ENCODE data around the gene ZSCAN30. TPM values are rescaled to one million over a fixed set of nuclear protein-coding genes. Genes with fewer than 3 reads are reported as not detected.

ZSCAN30 gene
- total and polyA plus RNA-seq, 2 of the 13 experiments (the other 11 are each of a cell fraction or from before 2014, with no cell fraction given) = 7.4 to 7.7 TPM

DNA sequence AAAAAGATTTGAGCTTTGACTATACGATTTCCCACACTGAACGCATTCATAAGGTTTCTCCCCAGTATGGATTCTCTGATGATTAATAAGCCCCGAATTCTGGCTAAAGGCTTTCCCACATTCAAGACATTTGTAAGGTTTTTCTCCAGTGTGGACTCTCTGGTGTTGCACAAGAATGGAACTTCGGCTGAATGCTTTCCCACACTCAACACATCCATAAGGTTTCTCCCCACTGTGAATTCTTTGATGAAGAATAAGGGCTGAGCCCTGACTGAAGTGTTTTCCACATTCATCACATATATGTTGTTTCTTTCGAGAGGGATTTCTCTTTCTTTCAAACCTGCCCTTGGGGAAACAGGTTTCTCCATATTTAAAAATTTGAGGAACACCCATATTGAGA is 47.3 kb upstream of the ZSCAN30 start:
- CTCF ChIA-PET (ENCODE audit: low intra/inter-chr PET ratio, low total read pairs) = no interaction called here

DNA sequence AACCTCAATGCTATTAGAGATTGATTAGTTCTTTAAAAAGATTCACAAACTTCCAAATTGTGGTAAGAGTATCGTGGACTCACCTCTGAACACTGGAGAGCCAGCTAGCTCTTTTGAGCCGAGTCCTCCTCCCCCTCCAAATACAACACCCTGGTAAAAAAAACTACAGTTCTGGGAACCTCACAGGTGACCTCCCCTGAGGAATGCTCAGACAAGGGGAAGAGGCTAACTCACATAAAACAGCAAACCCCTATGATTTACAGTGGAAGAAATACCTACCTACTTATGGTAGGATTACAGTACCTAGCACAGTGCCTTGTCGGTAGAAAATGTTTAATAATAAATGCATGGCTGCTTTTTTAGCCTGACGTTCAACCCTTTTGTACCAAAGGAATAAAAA is 45.8 kb upstream of the ZSCAN30 start:
- H3K9me3 ChIP-seq (ENCODE audit: low read length) = no peaks in the 10 kb centered on the region
- no peak overlapping the region for H3K9ac ChIP-seq (ENCODE audit: insufficient read depth, low read depth, low read length)
- no peak overlapping the region for H3K4me2 ChIP-seq (ENCODE audit: low read depth, low read length)
- POLR2A ChIA-PET = interaction anchor here (2.3 kb wide), 1 partner anchor 9 kb away, joined by 15 read pairs; the partner anchor contains the start of gene ZNF24
- TF ChIP-seq POLR2G (IDR thresholded peaks at IDR 0.05; ENCODE audit: low read depth, low read length) (peak; percentile 49; the same call in 1 of the 2 replicates), RBM22 (optimal IDR thresholded peaks at IDR 0.05; ENCODE audit: low read length) (peak; percentile 85), BORCS8-MEF2B (CRISPR knock-in tag; IDR thresholded peaks at IDR 0.05) (no peak), RBFOX2 (IDR thresholded peaks at IDR 0.05; ENCODE audit: low read depth, low read length) (peak; percentile 48; the same call in 1 of the 2 replicates)
- TSS peak; percentile 7 for BruUV-seq (replicated peaks)
- in situ Hi-C loops (cut with HindIII; ENCODE audit: extremely low pct_ligation_motif_present, low pct_unique_long_range_greater_than_20kb) (no loop called here), intact Hi-C loops (cut with micrococcal nuclease; ENCODE audit: unreplicated experiment) (no loop called here)
- DNase-seq (ENCODE audit: low spot score) (no peak), ATAC-seq (no peak), FAIRE-seq (no peak)
- H3K27ac ChIP-seq (ENCODE audit: extremely low read length, insufficient read depth, low read length) = no peak overlapping the region
- CTCF ChIA-PET (ENCODE audit: low intra/inter-chr PET ratio, low total read pairs) = no interaction called here
- no peak overlapping the region for H2AFZ ChIP-seq (ENCODE audit: low read length)
- WGBS (ENCODE audit: low lambda C conversion rate) = 99% methylated on average over 4 of the region's 4 CpGs
- peaks cover 24% of the 10 kb centered on the region for H3K4me1 ChIP-seq (ENCODE audit: insufficient read depth, low read length)
- peaks cover 10% of the 10 kb centered on the region for H4K20me1 ChIP-seq (ENCODE audit: insufficient read depth, low read length)
- H3K27me3 ChIP-seq (ENCODE audit: control insufficient read depth in 1 of 2, insufficient read depth in 2 of 2, low read length in 2 of 2) = no peaks in the 10 kb centered on the region
- H3K36me3 ChIP-seq (replicated peaks in 1 of 2; ENCODE audit: control insufficient read depth in 1 of 2, insufficient read depth in 2 of 2, low read length in 2 of 2) = peaks cover 27 to 67% of the 10 kb centered on the region in 2 experiments
- H3K79me2 ChIP-seq (ENCODE audit: insufficient read depth, low read length) = peaks cover 28% of the 10 kb centered on the region
- no peak overlapping the region for H3K4me3 ChIP-seq (replicated peaks in 1 of 3; ENCODE audit: insufficient read depth in 1 of 3, low read depth in 2 of 3, low read length in 3 of 3)

More for the DNA sequence above, 47.3 kb upstream of the ZSCAN30 start:
- TF ChIP-seq ZFX (CRISPR knock-in tag; IDR thresholded peaks at IDR 0.05; ENCODE audit: low read depth) = no peak
- TF ChIP-seq, protein P1, sequence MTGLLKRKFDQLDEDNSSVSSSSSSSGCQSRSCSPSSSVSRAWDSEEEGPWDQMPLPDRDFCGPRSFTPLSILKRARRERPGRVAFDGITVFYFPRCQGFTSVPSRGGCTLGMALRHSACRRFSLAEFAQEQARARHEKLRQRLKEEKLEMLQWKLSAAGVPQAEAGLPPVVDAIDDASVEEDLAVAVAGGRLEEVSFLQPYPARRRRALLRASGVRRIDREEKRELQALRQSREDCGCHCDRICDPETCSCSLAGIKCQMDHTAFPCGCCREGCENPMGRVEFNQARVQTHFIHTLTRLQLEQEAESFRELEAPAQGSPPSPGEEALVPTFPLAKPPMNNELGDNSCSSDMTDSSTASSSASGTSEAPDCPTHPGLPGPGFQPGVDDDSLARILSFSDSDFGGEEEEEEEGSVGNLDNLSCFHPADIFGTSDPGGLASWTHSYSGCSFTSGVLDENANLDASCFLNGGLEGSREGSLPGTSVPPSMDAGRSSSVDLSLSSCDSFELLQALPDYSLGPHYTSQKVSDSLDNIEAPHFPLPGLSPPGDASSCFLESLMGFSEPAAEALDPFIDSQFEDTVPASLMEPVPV (CRISPR knock-in tag; IDR thresholded peaks at IDR 0.05) = no peak
- no peak for TF ChIP-seq ZFP36L1 (CRISPR knock-in tag; IDR thresholded peaks at IDR 0.05)
- TF ChIP-seq BHLHE40 (IDR thresholded peaks at IDR 0.05; ENCODE audit: low read length) = no peak
- no peak overlapping the region for H3K27ac ChIP-seq (ENCODE audit: extremely low read length, insufficient read depth, low read length)
- POLR2A ChIA-PET = no interaction called here
- in situ Hi-C loops (cut with HindIII; ENCODE audit: extremely low pct_ligation_motif_present, low pct_unique_long_range_greater_than_20kb) (no loop called here), intact Hi-C loops (cut with micrococcal nuclease; ENCODE audit: unreplicated experiment) (no loop called here)
- no peak overlapping the region for H2AFZ ChIP-seq (ENCODE audit: low read length)
- H3K9ac ChIP-seq (ENCODE audit: insufficient read depth, low read depth, low read length) = no peak overlapping the region
- H3K9me3 ChIP-seq (ENCODE audit: low read length) = no peaks in the 10 kb centered on the region
- peaks cover 28 to 68% of the 10 kb centered on the region in 2 experiments for H3K36me3 ChIP-seq (replicated peaks in 1 of 2; ENCODE audit: control insufficient read depth in 1 of 2, insufficient read depth in 2 of 2, low read length in 2 of 2)
- H3K79me2 ChIP-seq (ENCODE audit: insufficient read depth, low read length) = peaks cover 42% of the 10 kb centered on the region
- no TSS peak for BruUV-seq (replicated peaks)
- 95% methylated on average over 5 of the region's 5 CpGs for WGBS (ENCODE audit: low lambda C conversion rate)
- no peak overlapping the region for H3K4me3 ChIP-seq (replicated peaks in 1 of 3; ENCODE audit: insufficient read depth in 1 of 3, low read depth in 2 of 3, low read length in 3 of 3)
- no peaks in the 10 kb centered on the region for H3K27me3 ChIP-seq (ENCODE audit: control insufficient read depth in 1 of 2, insufficient read depth in 2 of 2, low read length in 2 of 2)
- FAIRE-seq (no peak), DNase-seq (ENCODE audit: low spot score) (no peak), ATAC-seq (no peak)
- H3K4me1 ChIP-seq (ENCODE audit: insufficient read depth, low read length) = peaks cover 33% of the 10 kb centered on the region
- no peak overlapping the region for H3K4me2 ChIP-seq (ENCODE audit: low read depth, low read length)
- H4K20me1 ChIP-seq (ENCODE audit: insufficient read depth, low read length) = peaks cover 23% of the 10 kb centered on the region

Data from HepG2 (cell line).